ENCODE results near the gene MAN2B2.

The MAN2B2 gene

GRCh38 chr4:6561173-6561516, 13.8 kb upstream of the MAN2B2 start:
- TF ChIP-seq LEF1 (IDR thresholded peaks at IDR 0.05; ENCODE audit: borderline replicate concordance): no peak
- TF ChIP-seq HDGF (IDR thresholded peaks at IDR 0.05; ENCODE audit: borderline replicate concordance): no peak
- no peak for TF ChIP-seq ZNF384 (IDR thresholded peaks at IDR 0.05)
- no peak for TF ChIP-seq FOXK2 (IDR thresholded peaks at IDR 0.05)
- no peak for TF ChIP-seq SUZ12 (IDR thresholded peaks at IDR 0.05)
- no peak for TF ChIP-seq NFRKB (IDR thresholded peaks at IDR 0.05)
- no peak for TF ChIP-seq ARNT (IDR thresholded peaks at IDR 0.05)
- no peak for TF ChIP-seq PKNOX1 (IDR thresholded peaks at IDR 0.05)
- TF ChIP-seq FOXA1 (IDR thresholded peaks at IDR 0.05): no peak
- no peak for TF ChIP-seq ELF4 (IDR thresholded peaks at IDR 0.05)
- no peak for TF ChIP-seq SP1 (IDR thresholded peaks at IDR 0.05)
- ChIA-PET POLR2A (interaction anchor here (0.9 to 4.2 kb wide), 4 partner anchors 9 to 113 kb away, joined by 3 to 23 read pairs (median 3); partner anchors contain the start of genes MAN2B2 and MRFAP1), CTCF (interaction anchor here (1.0 to 1.3 kb wide), 2 partner anchors 13 to 15 kb away, joined by 4 to 5 read pairs; no protein-coding TSS in a partner anchor)
- no peak for DNase-seq (ENCODE audit: extremely low spot score)

GRCh38 chr4:6561706-6562371, 13.2 kb upstream of the MAN2B2 start:
- CTCF ChIA-PET: interaction anchor here (0.6 to 1.3 kb wide), 3 partner anchors 13 to 15 kb away, joined by 3 to 4 read pairs (median 4); partner anchors contain the start of gene MAN2B2
- DNase-seq (ENCODE audit: extremely low spot score): no peak
- TF ChIP-seq SUZ12 (IDR thresholded peaks at IDR 0.05): no peak
- TF ChIP-seq SP1 (IDR thresholded peaks at IDR 0.05): no peak
- no peak for TF ChIP-seq TARDBP (IDR thresholded peaks at IDR 0.05)
- no peak for TF ChIP-seq NFRKB (IDR thresholded peaks at IDR 0.05)
- TF ChIP-seq LEF1 (IDR thresholded peaks at IDR 0.05; ENCODE audit: borderline replicate concordance): no peak
- TF ChIP-seq ZNF384 (IDR thresholded peaks at IDR 0.05): no peak
- no peak for TF ChIP-seq ARNT (IDR thresholded peaks at IDR 0.05)
- TF ChIP-seq ELF4 (IDR thresholded peaks at IDR 0.05): no peak
- POLR2A ChIA-PET: interaction anchor here (0.5 to 4.2 kb wide), 6 partner anchors 10 to 207 kb away, joined by 3 to 23 read pairs (median 3); partner anchors contain the start of genes MAN2B2 and MRFAP1

- CTCF ChIA-PET: no interaction called here
- POLR2A ChIA-PET: interaction anchor here (0.9 to 4.2 kb wide), 2 partner anchors 11 to 12 kb away, joined by 3 to 23 read pairs; partner anchors contain the start of gene MAN2B2
- TF ChIP-seq ZNF384 (IDR thresholded peaks at IDR 0.05): peak; percentile 38; the same call in 1 of the 2 replicates
- TF ChIP-seq TARDBP (IDR thresholded peaks at IDR 0.05): no peak
- DNase-seq (ENCODE audit: extremely low spot score): peak; percentile 52
Observed at GRCh38 chr4:6562931-6563901, 11.8 kb upstream of the MAN2B2 start.

- no peak for TF ChIP-seq HDGF (IDR thresholded peaks at IDR 0.05; ENCODE audit: borderline replicate concordance)
- TF ChIP-seq ARNT (IDR thresholded peaks at IDR 0.05): no peak
- TF ChIP-seq LEF1 (IDR thresholded peaks at IDR 0.05; ENCODE audit: borderline replicate concordance): no peak
- TF ChIP-seq L3MBTL2 (conservative IDR thresholded peaks at IDR 0.05): 0 out of 2 replicates have a peak, but pooled peaks have one; percentile 12
- POLR2A ChIA-PET: interaction anchor here (0.9 kb wide), 1 partner anchor 11 kb away, joined by 3 read pairs; the partner anchor contains the start of gene MAN2B2
- CTCF ChIA-PET: interaction anchor here (0.6 kb wide), 1 partner anchor 1156 kb away, joined by 3 read pairs; no protein-coding TSS in a partner anchor
- DNase-seq (ENCODE audit: extremely low spot score): no peak
Observed at GRCh38 chr4:6563935-6564645, 10.9 kb upstream of the MAN2B2 start.

GRCh38 chr4:6565691-6566390, 9.1 kb upstream of the MAN2B2 start:
- POLR2A ChIA-PET: interaction anchor here (0.8 to 1.5 kb wide), 2 partner anchors 9 to 108 kb away, joined by 3 to 4 read pairs; partner anchors contain the start of gene MAN2B2
- CTCF ChIA-PET: no interaction called here
- TF ChIP-seq FOXA1 (IDR thresholded peaks at IDR 0.05): no peak
- no peak for TF ChIP-seq BHLHE40 (IDR thresholded peaks at IDR 0.05; ENCODE audit: borderline replicate concordance)
- TF ChIP-seq ELF4 (IDR thresholded peaks at IDR 0.05): no peak
- DNase-seq (ENCODE audit: extremely low spot score): no peak

- TF ChIP-seq PKNOX1 (IDR thresholded peaks at IDR 0.05) (no peak), ELF4 (IDR thresholded peaks at IDR 0.05) (no peak), SUZ12 (IDR thresholded peaks at IDR 0.05) (no peak), FOXM1 (IDR thresholded peaks at IDR 0.05; ENCODE audit: borderline replicate concordance) (no peak), HDGF (IDR thresholded peaks at IDR 0.05; ENCODE audit: borderline replicate concordance) (no peak), ZNF384 (IDR thresholded peaks at IDR 0.05) (no peak), ARNT (IDR thresholded peaks at IDR 0.05) (no peak), NFRKB (IDR thresholded peaks at IDR 0.05) (no peak), LEF1 (IDR thresholded peaks at IDR 0.05; ENCODE audit: borderline replicate concordance) (no peak), TARDBP (IDR thresholded peaks at IDR 0.05) (no peak), L3MBTL2 (conservative IDR thresholded peaks at IDR 0.05) (no peak), FOXK2 (IDR thresholded peaks at IDR 0.05) (no peak), SP1 (IDR thresholded peaks at IDR 0.05) (no peak), FOXA1 (IDR thresholded peaks at IDR 0.05) (no peak), BHLHE40 (IDR thresholded peaks at IDR 0.05; ENCODE audit: borderline replicate concordance) (no peak), CTBP1 (IDR thresholded peaks at IDR 0.05; ENCODE audit: borderline replicate concordance) (no peak)
- POLR2A ChIA-PET: interaction anchor here (0.8 to 1.1 kb wide), 2 partner anchors 8 to 107 kb away, joined by 3 to 4 read pairs; partner anchors contain the start of gene MAN2B2
Observed at GRCh38 chr4:6566391-6567190, 8.4 kb upstream of the MAN2B2 start.

More at GRCh38 chr4:6566391-6567190, 8.4 kb upstream of the MAN2B2 start:
- CTCF ChIA-PET: no interaction called here
- no peak for DNase-seq (ENCODE audit: extremely low spot score)
